Testis (tissue), 2 donors: ENCODE results near the gene KAT8.

Experiments used
- CTCF ChIP-seq, 3 experiments: fragments of 450-650 bp in 2 of 3; fragments of 200-600 bp in 1 of 3; sonication (generic) in 1 of 3; IDR thresholded peaks; one replicate each; pipeline ENCODE4 v1.5.1; 2016 to 2019; ENCODE audit warnings: antibody characterized with exemption in 3 of 3, mild to moderate bottlenecking in 2 of 3, moderate library complexity in 1 of 3
- POLR2A ChIP-seq: fragments of 450-650 bp; IDR thresholded peaks from one replicate; pipeline ENCODE4 v1.6.1; 2017; ENCODE audit warnings: antibody characterized with exemption, mild to moderate bottlenecking, moderate library complexity

GRCh38 chr16:31148281-31148728 lies 30.8 kb downstream of the KAT8 start:
- TF ChIP-seq CTCF (IDR thresholded peaks at IDR 0.05) (no peak), POLR2A (no peak)
